ENCODE data around the gene CYP4F12. TPM values are rescaled to one million over a fixed set of nuclear protein-coding genes. Genes with fewer than 3 reads are reported as not detected.

Gene CYP4F12, protein sequence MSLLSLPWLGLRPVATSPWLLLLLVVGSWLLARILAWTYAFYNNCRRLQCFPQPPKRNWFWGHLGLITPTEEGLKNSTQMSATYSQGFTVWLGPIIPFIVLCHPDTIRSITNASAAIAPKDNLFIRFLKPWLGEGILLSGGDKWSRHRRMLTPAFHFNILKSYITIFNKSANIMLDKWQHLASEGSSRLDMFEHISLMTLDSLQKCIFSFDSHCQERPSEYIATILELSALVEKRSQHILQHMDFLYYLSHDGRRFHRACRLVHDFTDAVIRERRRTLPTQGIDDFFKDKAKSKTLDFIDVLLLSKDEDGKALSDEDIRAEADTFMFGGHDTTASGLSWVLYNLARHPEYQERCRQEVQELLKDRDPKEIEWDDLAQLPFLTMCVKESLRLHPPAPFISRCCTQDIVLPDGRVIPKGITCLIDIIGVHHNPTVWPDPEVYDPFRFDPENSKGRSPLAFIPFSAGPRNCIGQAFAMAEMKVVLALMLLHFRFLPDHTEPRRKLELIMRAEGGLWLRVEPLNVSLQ
- total RNA-seq: 1.0 TPM

DNA sequence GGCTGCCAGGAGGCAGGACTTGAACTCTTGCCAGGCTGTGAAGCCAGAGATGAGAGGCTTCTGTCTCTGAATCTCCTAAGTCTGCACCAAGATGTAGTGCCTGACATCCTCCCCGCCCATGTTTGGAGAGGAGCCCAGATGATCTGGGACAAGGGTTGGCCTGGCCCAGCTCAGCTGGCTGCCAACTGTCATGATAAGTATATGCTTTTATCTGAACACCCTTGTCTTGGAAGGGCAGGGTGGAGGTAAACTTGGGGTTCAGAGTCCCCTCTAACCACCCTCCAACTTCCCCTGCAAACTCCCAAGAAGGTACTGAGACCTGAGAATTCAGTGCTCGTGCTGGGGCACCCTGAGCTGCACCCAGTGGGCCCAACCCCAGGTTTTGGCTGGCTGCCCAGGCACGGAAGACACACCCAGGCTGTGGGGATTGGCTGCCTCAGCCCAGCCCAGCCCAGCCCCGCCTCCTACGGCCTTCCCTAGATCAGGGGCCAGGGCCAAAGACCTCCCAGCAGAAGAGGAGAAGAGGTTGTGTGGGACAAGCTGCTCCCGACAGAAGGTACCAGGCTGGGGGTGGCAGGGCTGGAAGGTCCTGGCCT lies at the start of gene CYP4F12:
CYP4F12 (plus strand) TSS at position 508 of the 596 bp plus-strand sequence. CDS start 443 bp downstream, outside the sequence.
- Histone ChIP-seq H3K4me3 (ENCODE audit: low read length in 3 of 3) (peak within 1 kb of the TSS in 2 of 3 donors; percentile 38 to 41), H3K27me3 (ENCODE audit: control insufficient read depth in 3 of 3, insufficient read depth in 3 of 3, low read length in 3 of 3) (peaks cover 0 to 4% (median 0%) of the 10 kb centered on the region in 3 donors), H3K9ac (ENCODE audit: low read depth in 1 of 3, low read length in 3 of 3) (no peak within 1 kb of the TSS), H3K27ac (ENCODE audit: low read depth, low read length) (peak within 1 kb of the TSS; percentile 42), H3K36me3 (ENCODE audit: control insufficient read depth in 3 of 3, insufficient read depth in 3 of 3, low read length in 3 of 3) (no peaks in the 10 kb centered on the region), H3K4me1 (ENCODE audit: control insufficient read depth in 3 of 3, insufficient read depth in 3 of 3, low read length in 3 of 3) (peaks cover 3 to 6% (median 5%) of the 10 kb centered on the region in 3 donors), H3K9me3 (ENCODE audit: control insufficient read depth in 3 of 3, low read length in 3 of 3) (peaks cover 0 to 3% (median 2%) of the 10 kb centered on the region in 3 donors)

DNA sequence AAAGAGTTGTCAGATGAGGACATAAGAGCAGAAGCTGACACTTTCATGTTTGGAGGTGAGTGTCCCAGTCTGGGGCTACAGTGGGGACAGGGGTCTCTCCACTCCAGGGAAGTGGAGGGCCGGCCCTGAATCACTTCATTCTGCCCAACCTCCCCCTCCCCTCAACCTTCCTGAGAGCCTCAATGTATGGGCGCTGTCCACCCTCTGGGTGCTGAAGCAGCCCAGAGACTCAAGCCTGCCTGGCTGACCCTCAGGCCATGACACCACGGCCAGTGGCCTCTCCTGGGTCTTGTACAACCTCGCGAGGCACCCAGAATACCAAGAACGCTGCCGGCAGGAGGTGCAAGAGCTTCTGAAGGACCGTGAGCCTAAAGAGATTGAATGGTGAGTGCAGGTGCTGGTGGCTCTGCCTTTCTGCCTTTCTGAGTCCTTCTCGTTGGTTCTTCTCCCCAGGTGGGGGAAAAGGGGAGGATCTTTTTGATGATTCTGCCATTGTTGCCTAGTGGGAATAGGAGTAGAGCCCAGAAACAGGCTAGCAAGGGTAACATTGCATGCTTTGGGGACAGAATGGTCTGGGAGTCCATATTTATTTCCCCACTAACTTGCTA lies 49.1 kb upstream of the CYP4F12 start:
- Histone ChIP-seq H3K27ac (ENCODE audit: low read depth, low read length) (no peak overlapping the region), H3K9ac (ENCODE audit: low read depth in 1 of 3, low read length in 3 of 3) (no peak overlapping the region), H3K36me3 (ENCODE audit: control insufficient read depth in 3 of 3, insufficient read depth in 3 of 3, low read length in 3 of 3) (no peaks in the 10 kb centered on the region), H3K4me3 (ENCODE audit: low read length in 3 of 3) (no peak overlapping the region), H3K4me1 (ENCODE audit: control insufficient read depth in 3 of 3, insufficient read depth in 3 of 3, low read length in 3 of 3) (no peaks in the 10 kb centered on the region), H3K9me3 (ENCODE audit: control insufficient read depth in 3 of 3, low read length in 3 of 3) (peaks cover 0 to 2% (median 0%) of the 10 kb centered on the region in 3 donors), H3K27me3 (ENCODE audit: control insufficient read depth in 3 of 3, insufficient read depth in 3 of 3, low read length in 3 of 3) (peaks cover 3 to 12% (median 5%) of the 10 kb centered on the region in 3 donors)

DNA sequence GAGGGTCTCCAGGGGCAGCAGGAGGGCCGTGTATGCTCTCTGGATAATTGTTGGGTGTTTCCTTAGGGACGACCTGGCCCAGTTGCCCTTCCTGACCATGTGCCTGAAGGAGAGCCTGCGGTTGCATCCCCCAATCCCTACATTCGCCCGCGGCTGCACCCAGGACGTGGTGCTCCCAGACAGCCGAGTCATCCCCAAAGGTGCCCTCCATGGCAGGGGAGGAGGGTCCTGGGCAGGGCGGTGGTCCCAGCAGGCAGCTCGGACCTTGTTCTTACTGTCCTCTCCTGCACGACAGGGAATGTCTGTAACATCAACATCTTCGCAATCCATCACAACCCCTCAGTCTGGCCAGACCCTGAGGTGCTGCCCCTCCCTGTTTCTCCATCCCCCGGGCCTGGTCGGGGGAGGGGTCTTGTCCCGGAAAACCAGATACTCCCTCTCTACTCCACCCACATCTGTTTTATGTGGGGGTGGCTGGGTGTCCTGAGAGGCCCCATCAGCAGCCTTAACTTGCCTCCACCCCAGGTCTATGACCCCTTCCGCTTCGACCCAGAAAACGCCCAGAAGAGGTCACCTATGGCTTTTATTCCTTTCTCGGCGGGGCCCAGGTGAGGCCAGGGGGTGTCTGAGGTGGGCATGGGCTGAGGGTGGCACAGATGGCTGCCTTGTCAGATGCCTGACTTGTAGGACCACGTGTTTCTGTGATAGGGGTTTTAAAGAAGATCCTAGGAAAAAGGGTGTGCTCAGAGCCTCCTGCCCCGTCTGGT lies 44.5 kb upstream of the CYP4F12 start:
- Histone ChIP-seq H3K4me3 (ENCODE audit: low read length in 3 of 3) (no peak overlapping the region), H3K9ac (ENCODE audit: low read depth in 1 of 3, low read length in 3 of 3) (no peak overlapping the region), H3K9me3 (ENCODE audit: control insufficient read depth in 3 of 3, low read length in 3 of 3) (peaks cover 0 to 2% (median 0%) of the 10 kb centered on the region in 3 donors), H3K4me1 (ENCODE audit: control insufficient read depth in 3 of 3, insufficient read depth in 3 of 3, low read length in 3 of 3) (no peaks in the 10 kb centered on the region), H3K27ac (ENCODE audit: low read depth, low read length) (no peak overlapping the region), H3K27me3 (ENCODE audit: control insufficient read depth in 3 of 3, insufficient read depth in 3 of 3, low read length in 3 of 3) (peaks cover 8 to 12% (median 9%) of the 10 kb centered on the region in 3 donors), H3K36me3 (ENCODE audit: control insufficient read depth in 3 of 3, insufficient read depth in 3 of 3, low read length in 3 of 3) (no peaks in the 10 kb centered on the region)

DNA sequence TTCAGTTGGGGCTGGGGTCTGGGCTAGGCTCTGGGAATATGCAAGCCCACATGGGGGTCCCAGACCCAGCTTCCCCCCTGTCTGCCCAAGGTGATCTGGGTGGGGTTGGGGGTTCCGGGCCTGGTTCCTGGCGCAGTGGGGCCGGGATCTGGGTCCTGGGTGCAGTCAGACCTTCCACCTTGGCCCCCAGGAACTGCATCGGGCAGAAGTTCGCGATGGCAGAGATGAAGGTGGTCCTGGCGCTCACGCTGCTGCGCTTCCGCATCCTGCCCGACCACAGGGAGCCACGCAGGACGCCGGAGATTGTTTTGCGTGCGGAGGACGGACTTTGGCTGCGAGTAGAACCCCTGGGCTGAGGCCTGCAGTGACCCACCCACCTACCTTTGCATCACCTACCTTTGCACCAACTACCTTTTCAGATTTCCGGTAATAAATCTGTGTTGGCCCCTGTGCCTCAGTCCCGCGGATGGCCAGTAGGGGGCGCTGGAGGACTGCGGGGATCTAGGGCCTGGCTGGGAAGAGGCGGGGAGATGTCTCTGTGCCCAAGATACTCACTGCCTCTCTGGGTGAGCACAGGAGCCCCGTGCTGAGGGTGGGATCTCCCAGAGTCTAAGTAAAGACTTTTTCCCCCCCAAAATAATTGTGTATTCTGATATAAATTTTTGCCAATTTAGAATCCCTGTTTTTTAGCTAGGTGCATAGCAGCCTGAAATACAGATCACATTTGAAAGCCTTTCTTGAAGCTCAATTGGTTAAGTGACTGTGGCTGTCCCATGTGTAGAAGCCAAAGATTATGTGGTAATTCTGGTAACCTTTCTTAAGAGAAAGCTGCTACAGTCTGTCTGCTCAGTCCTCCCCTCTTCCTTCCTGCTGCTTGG lies 43.6 kb upstream of the CYP4F12 start:
- H3K27me3 ChIP-seq (ENCODE audit: control insufficient read depth in 3 of 3, insufficient read depth in 3 of 3, low read length in 3 of 3): peaks cover 8 to 12% (median 9%) of the 10 kb centered on the region in 3 donors
- no peaks in the 10 kb centered on the region for H3K36me3 ChIP-seq (ENCODE audit: control insufficient read depth in 3 of 3, insufficient read depth in 3 of 3, low read length in 3 of 3)
- H3K4me3 ChIP-seq (ENCODE audit: low read length in 3 of 3): no peak overlapping the region
- H3K27ac ChIP-seq (ENCODE audit: low read depth, low read length): no peak overlapping the region
- H3K4me1 ChIP-seq (ENCODE audit: control insufficient read depth in 3 of 3, insufficient read depth in 3 of 3, low read length in 3 of 3): no peaks in the 10 kb centered on the region
- no peak overlapping the region for H3K9ac ChIP-seq (ENCODE audit: low read depth in 1 of 3, low read length in 3 of 3)
- peaks cover 0 to 2% (median 0%) of the 10 kb centered on the region in 3 donors for H3K9me3 ChIP-seq (ENCODE audit: control insufficient read depth in 3 of 3, low read length in 3 of 3)

DNA sequence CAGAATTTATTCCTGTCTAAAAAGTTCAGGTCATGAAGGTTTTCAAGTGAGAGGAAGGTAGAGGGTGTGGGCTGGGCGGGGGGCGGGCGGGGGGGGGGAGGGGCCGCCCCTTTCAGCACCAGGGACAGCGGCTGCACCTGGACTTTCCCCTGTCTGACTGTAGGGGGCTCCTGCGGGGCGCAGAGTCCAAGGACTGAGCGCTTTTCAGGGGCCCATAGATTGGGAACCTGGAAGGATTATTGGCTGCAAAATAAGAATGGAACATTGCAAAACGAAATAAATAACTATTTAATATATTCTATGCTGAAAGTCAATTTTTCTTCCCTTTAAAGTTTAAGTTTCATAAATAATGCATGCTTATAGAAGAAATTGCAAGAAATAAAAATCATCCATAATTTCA lies 41.1 kb upstream of the CYP4F12 start:
- no peak overlapping the region for H3K9ac ChIP-seq (ENCODE audit: low read depth in 1 of 3, low read length in 3 of 3)
- peaks cover 0 to 2% (median 0%) of the 10 kb centered on the region in 3 donors for H3K9me3 ChIP-seq (ENCODE audit: control insufficient read depth in 3 of 3, low read length in 3 of 3)
- H3K27me3 ChIP-seq (ENCODE audit: control insufficient read depth in 3 of 3, insufficient read depth in 3 of 3, low read length in 3 of 3): peaks cover 9 to 18% (median 11%) of the 10 kb centered on the region in 3 donors
- no peak overlapping the region for H3K4me3 ChIP-seq (ENCODE audit: low read length in 3 of 3)
- no peak overlapping the region for H3K27ac ChIP-seq (ENCODE audit: low read depth, low read length)
- no peaks in the 10 kb centered on the region for H3K4me1 ChIP-seq (ENCODE audit: control insufficient read depth in 3 of 3, insufficient read depth in 3 of 3, low read length in 3 of 3)
- no peaks in the 10 kb centered on the region for H3K36me3 ChIP-seq (ENCODE audit: control insufficient read depth in 3 of 3, insufficient read depth in 3 of 3, low read length in 3 of 3)

DNA sequence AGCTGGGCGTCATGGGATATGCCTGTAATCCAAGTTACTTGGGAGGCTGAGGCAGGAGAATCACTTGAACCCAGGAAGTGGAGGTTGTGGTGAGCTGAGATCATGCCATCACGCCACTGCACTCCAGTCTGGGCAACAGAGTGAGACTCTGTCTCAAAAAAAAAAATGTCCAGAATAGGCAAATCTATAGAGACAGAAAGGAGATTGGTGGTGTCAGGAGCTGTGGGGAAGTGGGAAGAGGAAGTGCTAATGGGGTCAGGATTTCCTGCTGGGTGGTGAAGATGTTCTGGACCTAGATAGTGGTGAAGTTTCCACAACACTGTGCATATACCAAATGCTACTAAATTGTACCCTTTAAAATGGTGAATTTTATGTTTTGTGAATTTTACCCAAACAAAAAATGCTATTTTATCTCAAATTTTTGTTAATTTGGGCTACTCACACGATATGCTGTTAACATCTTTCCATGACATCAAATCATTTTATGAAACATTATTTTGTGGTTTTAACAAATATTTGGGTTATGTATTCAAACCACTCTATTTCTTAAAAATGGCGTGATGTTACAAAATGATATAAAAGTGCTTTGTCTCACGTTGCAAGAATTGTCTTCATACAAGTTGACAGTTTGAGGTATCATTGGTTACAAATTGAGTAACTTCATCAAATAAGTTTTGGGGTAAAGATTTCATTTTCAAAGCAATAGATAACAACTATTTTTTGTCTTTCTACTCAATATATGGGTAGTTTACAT lies 39.6 kb upstream of the CYP4F12 start:
- no peak overlapping the region for H3K4me3 ChIP-seq (ENCODE audit: low read length in 3 of 3)
- no peaks in the 10 kb centered on the region for H3K36me3 ChIP-seq (ENCODE audit: control insufficient read depth in 3 of 3, insufficient read depth in 3 of 3, low read length in 3 of 3)
- no peaks in the 10 kb centered on the region for H3K4me1 ChIP-seq (ENCODE audit: control insufficient read depth in 3 of 3, insufficient read depth in 3 of 3, low read length in 3 of 3)
- H3K9me3 ChIP-seq (ENCODE audit: control insufficient read depth in 3 of 3, low read length in 3 of 3): no peaks in the 10 kb centered on the region
- no peak overlapping the region for H3K27ac ChIP-seq (ENCODE audit: low read depth, low read length)
- H3K27me3 ChIP-seq (ENCODE audit: control insufficient read depth in 3 of 3, insufficient read depth in 3 of 3, low read length in 3 of 3): peaks cover 8 to 18% (median 8%) of the 10 kb centered on the region in 3 donors
- H3K9ac ChIP-seq (ENCODE audit: low read depth in 1 of 3, low read length in 3 of 3): no peak overlapping the region

DNA sequence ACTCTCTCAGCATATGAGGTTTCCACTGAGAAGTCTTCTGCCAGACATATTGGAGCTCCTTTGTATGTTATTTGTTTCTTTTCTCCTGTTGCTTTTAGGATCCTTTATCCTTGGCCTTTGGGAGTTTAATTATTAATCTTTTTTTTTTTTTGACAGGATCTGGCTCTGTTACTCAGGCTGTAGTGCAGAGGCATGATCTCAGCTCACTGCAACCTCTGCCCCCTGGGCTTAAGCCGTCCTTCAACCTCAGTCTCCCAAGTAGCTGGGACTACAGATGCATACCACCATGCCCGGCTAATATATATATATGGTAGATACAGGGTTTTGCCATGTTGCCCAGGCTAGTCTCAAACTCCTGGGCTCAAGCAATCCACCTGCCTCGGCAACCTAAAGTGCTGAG lies 38.8 kb upstream of the CYP4F12 start:
- Histone ChIP-seq H3K27me3 (ENCODE audit: control insufficient read depth in 3 of 3, insufficient read depth in 3 of 3, low read length in 3 of 3) (peaks cover 2 to 12% (median 5%) of the 10 kb centered on the region in 3 donors), H3K9ac (ENCODE audit: low read depth in 1 of 3, low read length in 3 of 3) (no peak overlapping the region), H3K36me3 (ENCODE audit: control insufficient read depth in 3 of 3, insufficient read depth in 3 of 3, low read length in 3 of 3) (no peaks in the 10 kb centered on the region), H3K4me1 (ENCODE audit: control insufficient read depth in 3 of 3, insufficient read depth in 3 of 3, low read length in 3 of 3) (no peaks in the 10 kb centered on the region), H3K27ac (ENCODE audit: low read depth, low read length) (no peak overlapping the region), H3K9me3 (ENCODE audit: control insufficient read depth in 3 of 3, low read length in 3 of 3) (no peaks in the 10 kb centered on the region), H3K4me3 (ENCODE audit: low read length in 3 of 3) (no peak overlapping the region)

DNA sequence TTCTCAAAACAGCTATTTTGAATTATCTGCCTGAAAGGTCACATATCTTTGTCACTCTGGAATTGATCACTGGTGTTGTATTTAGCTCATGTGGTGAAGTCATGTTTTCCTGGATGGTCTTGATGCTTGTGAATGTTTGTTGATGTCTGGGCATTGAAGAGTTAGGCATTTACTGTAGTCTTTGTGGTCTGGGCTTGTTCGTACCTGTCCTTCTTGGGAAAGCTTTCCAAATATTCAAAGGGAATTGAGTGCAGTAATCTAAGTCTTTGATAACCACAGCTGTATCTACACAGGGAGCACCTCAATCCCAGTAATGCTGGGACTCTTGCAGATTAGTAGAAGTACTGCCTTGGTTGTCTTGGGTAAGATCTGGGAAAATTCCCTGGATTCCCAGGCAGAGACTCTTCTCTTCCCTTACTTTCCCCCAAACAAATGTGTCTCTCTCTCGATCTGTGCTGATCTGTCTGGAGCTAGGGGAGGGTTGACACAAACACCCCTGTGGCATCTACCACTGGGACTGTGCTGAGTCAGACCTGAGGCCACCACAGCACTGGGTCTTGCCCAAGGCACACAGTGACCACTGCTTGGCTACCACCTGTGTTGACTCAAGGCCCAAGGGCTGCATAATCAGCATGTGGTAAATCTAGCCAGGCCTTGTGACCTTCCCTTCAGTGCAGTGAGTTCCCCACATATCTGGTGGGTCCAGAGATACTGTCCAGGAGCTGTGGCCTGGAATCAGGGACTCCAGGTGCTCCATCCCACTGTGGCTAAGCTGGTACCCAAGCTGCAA lies 37.7 kb upstream of the CYP4F12 start:
- H3K9me3 ChIP-seq (ENCODE audit: control insufficient read depth in 3 of 3, low read length in 3 of 3): no peaks in the 10 kb centered on the region
- H3K4me3 ChIP-seq (ENCODE audit: low read length in 3 of 3): no peak overlapping the region
- H3K27ac ChIP-seq (ENCODE audit: low read depth, low read length): no peak overlapping the region
- no peaks in the 10 kb centered on the region for H3K4me1 ChIP-seq (ENCODE audit: control insufficient read depth in 3 of 3, insufficient read depth in 3 of 3, low read length in 3 of 3)
- no peaks in the 10 kb centered on the region for H3K36me3 ChIP-seq (ENCODE audit: control insufficient read depth in 3 of 3, insufficient read depth in 3 of 3, low read length in 3 of 3)
- H3K9ac ChIP-seq (ENCODE audit: low read depth in 1 of 3, low read length in 3 of 3): no peak overlapping the region
- peaks cover 0 to 11% (median 3%) of the 10 kb centered on the region in 3 donors for H3K27me3 ChIP-seq (ENCODE audit: control insufficient read depth in 3 of 3, insufficient read depth in 3 of 3, low read length in 3 of 3)
